ENCODE data around the gene STN1.

The STN1 gene

GRCh38 chr10:103890688-103891087 lies 27.3 kb downstream of the STN1 start:
- no peak for DNase-seq

- peak; percentile 40 for DNase-seq
These were observed 27.8 kb downstream of the STN1 start for GRCh38 chr10:103890194-103890658.

- no peak for DNase-seq
These were observed 28.8 kb downstream of the STN1 start for GRCh38 chr10:103889121-103889720.

- peak; percentile 58 for DNase-seq
These were observed 29.7 kb downstream of the STN1 start for GRCh38 chr10:103888113-103888841.

- no peak for DNase-seq
These were observed 32.4 kb downstream of the STN1 start for GRCh38 chr10:103885617-103886016.

GRCh38 chr10:103884681-103885139 lies 33.3 kb downstream of the STN1 start:
- peak; percentile 68 for DNase-seq

GRCh38 chr10:103882285-103883007 lies 35.5 kb downstream of the STN1 start:
- DNase-seq: no peak

DNA sequence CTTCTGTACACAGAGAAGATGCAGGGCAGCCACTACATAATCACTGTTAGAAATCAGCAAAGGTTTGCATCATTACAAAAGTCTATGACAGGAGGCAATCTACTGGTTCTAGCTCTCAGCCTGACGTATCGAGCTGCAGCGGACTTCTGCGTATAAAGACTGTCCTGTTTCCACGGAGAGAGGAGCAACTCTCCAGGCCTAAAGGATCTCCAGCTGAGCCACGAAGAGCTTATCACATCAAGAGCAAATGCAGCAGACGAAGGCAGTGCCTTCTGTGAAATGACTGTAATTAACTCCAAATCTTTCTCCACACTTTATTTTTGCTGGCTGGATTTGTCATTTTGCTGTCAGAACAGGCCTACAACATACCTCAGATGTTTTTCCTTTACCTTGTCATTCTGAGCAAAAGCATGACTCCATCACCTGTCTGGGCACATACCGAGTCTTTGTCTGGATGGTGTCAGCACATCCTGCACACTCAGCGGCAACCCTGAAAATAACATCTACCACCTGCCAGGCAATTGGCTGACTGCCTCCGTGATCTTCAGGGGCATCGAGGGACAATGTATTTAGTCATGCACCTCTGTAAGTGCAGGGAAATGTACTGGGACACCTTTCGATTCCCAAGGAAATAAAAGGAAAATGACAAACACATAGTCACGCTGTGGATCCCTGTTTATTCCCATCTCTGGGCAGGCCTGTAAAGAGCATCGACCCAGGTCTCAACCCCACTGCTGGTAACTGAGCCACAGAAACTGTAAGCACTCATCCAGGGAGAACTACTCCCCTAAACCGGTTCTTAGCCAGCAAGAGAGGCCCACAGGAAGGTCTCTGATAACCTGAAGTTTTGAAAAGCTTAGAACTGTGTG lies 36.3 kb downstream of the STN1 start:
- DNase-seq: no peak

- no peak for DNase-seq
These were observed 38.2 kb downstream of the STN1 start for GRCh38 chr10:103879831-103880230.

GRCh38 chr10:103879409-103879808 lies 38.6 kb downstream of the STN1 start:
- DNase-seq: no peak

DNA sequence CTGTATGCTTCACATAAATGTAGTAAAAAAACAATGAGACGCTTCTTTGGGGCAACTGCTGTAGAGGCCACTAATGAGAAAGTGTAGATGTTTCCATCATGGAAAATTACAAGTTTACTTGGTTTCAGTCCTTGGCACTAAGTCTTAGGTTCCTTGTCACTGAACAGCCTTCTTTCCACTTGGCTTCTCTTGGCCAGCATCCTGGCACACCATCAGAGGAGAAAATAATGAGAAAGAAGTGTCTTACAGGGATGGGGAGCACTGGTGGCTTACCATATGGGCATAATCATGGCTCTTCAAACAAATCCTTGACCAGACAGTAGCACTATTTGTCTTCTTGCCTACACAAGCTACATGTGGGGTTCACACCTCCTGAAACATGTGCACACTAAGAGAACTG lies 40.1 kb downstream of the STN1 start:
- DNase-seq: no peak

GRCh38 chr10:103876155-103876554 lies 41.8 kb downstream of the STN1 start:
- DNase-seq: no peak

DNA sequence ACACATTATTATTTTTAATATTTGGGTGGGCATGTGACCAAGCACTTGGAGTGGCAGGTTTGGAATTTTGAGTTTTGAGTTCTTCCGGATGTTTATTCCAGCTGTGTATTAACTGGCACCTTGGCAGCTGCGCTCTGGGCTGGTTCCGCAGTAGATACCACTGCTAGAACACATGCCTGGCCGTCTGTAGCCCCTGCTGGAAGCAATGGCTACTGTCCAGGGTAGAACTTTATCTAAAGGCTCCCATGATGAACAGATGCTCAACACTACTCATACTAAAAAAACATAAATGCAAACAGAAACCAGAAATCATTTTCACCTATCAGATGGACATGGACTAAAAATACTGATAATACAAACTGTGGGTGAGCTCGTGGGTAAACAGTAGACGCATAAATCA lies 43.3 kb downstream of the STN1 start:
- no peak for DNase-seq

DNA sequence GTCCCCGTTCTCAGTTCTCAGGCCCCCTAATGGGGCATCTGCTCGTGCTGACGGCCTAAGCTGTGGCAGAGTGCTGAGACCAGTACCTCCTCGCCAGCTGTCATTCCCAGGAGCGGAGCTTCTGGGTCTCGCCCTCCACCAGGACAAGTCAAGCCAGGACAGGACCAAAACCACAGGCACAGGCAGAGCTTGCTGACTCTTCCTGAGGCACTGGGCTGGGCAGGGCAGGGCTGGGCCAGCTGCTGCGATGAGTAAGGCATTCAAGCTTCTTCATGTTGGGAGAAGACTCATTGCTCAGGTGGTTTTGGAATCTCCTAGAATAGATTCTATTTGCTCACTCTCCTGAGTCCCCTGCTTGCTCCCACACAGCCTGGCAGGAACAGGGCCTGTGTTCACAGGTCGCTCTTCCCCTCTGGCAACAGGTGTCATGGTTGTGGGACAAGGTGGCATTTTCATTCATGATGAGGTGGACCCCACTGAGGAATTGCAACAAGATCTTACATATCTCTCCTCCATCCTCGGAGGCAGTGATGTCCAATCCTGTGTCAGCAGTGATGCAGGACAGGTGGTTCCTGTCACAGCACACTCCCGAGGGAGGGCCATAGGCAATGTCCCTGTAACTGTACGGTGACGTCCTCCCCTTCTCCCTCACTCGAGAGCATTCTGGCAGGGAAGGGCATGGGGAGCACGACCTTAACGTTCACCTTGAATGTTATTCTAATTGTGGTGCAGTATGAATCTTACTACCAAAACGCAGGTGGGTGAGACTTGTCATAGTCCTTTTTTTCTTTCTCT lies 45.6 kb downstream of the STN1 start:
- DNase-seq: no peak

DNA sequence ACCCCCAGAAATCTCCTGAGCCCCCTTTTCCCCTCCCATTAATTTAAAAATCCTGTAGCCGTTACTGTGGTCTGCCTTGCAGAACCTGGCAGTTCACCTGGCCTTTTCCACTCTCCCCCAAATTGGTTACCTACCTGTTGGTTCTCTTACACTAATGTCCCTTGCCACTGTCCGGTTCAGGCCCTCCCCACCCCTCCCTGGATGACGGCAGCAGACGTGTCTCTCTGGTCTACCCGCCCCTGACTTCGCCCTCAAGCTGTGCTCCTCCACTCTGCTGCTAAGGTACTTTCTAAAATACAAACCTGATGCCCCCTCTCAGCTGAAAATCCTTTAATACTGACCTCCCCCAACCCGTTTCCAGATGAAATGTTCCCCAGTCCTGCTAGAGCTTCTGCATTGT lies 47.0 kb downstream of the STN1 start:
- DNase-seq: no peak

GRCh38 chr10:103870516-103870915 lies 47.5 kb downstream of the STN1 start:
- DNase-seq: no peak

DNA sequence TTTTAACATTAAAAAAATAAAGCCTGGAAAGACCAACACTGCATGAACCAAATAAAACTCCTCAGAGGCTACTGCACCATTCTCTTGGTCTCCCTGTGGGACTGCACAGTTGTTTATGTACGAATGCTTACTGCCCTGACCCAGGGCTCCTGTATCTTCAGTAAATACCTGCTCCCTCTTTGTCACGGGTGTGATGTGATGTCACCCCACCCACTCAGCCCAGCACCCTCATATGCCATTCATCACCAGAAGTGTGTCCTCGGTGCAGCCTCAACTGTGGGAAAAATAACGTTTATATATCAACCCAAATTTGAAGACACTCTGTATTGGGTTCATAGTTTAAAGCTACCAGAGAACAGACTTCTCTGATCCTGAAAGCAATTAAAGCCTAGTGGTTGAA lies 48.6 kb downstream of the STN1 start:
- DNase-seq: no peak

GRCh38 chr10:103868200-103868599 lies 49.8 kb downstream of the STN1 start:
- no peak for DNase-seq

DNA sequence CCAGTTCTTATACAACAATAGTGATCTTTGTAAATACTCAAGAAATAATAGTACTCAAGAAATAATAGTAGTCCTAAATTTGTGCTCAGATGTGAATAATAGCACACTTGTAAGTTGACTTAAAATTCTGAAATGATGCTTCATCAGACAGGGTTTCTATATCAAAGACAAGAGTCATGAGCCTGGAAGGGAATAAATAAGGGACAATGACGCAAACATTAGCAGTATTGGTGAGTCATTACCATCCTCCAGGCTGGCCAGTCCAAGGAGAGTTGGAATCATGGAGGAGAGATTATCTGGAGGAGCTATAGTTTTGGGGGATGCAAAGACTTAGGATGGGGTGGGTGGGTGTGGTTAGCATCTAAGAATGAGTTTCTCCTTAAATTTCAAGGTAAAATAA lies 56.5 kb downstream of the STN1 start:
- no peak for DNase-seq

DNA sequence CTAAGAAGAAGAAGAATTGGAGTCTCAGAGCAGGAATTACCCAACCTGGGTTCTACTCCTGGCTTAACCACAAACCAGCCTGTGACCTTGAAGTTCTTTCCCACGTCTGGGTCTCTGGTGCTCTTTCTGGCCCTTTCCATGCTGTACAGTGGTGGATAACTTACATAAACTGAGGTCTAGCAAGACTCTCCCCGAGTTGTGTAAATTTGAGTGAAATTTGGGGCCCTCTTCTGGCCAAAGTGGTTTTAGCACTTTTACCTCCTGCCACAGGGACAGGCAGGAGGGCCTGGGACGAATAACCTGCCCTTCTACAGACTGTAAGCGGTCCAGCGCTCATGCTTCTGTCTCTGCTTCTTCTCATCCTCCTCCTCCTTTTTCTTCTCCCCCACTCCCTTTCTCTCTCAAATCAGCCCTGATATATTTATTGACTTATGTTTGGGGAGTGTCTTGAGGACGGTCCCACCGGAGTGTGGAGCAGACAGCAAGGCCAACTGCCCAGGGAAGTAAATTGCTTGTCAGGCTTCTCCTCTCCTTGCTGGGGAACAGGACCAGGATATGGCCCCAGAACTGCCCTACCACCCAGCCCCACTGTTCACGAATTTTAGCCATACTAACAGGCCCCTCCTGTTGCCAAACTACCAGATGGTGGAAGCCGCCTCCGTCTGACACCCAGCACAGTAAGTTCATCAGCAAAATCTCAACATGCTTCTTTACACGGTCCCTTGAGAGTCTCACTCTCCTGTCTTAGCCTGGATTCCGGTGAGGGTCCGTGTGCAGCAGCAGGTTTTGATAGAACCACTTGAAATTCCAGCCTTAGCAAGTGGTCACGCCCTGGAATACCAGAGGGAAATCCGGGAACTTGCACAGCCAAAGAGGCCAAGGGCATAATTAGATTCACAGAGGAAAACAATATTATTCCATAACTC lies 58.6 kb downstream of the STN1 start:
- DNase-seq: peak; percentile 69

DNA sequence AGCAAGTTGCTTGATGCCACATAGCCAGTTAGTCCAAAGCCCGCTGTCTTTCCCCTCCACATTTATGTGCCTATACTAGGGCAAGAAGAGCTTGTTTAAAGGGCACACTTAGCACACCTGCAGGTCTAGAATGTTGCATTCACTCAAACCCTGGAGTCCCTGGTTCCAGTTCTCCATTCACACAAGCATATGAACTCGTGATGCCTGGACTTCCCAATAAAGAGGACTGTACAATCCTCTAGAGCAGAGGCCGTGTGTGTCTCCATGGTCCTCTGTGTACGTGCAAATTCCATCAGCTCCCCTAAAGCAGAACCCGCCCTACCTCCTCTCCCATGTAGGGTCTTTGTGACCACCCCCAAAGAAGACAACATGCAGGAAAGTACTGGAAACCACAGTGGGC lies 59.6 kb downstream of the STN1 start:
- DNase-seq: no peak

Measured in suppressor macrophage treated with lipopolysaccharide for 4 hours (primary cell).